Measurements from ENCODE around the gene EIF1AX. TPM values are rescaled to one million over a fixed set of nuclear protein-coding genes. Genes with fewer than 3 reads are reported as not detected.
"Not testable (repeated sequence)": the region's sequence is repeated elsewhere in the genome, so short reads cannot be mapped to it uniquely, and the experiment has no call there.

EIF1AX gene
- polyA plus RNA-seq, 4 donors = 95.9 to 131 (median 126) TPM

DNA sequence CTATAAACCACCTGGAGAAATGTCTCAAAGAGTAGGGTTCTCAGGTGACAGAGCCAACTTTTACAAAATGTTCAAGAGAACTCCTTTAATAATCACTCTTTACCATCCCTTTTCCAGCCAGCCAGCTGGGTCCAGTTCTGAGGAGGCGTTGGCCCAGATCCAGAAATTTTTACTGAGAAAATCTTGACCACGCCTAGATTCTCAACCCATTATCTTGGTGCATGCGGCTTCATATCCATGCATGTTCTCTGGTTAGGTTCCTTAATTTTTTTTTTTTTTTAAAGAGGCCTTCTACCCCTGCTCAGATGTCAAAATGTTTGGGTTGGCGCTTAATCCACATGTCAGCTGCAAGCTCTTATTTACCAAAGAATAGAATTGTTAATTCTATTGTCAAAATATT, 13.0 kb downstream of the EIF1AX start:
- no peak for DNase-seq (ENCODE audit: low read depth in 4 of 4, low spot score in 3 of 4)

DNA sequence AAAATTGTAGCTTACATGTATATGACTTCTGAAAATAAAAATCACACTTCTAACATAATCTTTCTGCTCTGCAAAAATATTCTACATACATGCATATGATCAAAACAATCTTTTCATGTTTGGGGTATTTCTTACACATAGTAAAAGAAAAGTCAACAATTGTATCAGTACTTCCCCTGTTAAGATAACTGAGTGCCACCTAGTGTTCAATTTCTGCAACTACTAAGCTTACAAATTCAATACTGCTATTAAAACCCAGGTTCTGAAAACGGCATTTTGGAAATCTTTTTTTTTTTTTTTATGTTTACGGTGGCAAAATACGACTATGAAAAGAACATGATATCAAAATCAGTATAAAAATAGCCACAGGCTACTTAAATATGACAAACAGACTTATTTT, 14.2 kb downstream of the EIF1AX start:
- not testable (repeated sequence) for DNase-seq (ENCODE audit: low read depth in 4 of 4, low spot score in 3 of 4)

DNA sequence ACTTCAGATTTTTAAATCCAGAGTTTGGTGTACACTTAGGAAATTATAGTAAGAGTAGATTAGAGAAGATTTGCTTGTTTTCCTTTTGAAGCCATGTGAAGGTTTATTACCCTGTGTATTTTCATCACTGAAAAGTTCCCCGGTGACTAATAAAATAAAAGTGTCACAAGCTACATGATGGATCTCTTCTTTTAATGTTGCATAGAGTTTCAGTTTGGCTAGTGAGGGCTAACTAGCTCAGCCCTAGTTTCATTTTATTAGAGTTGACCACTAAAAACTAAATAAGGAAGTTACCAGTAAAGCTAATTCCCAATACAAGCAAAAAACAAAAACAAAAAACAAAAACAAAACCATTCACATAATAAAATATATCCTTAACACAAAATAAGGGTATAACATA, 14.8 kb downstream of the EIF1AX start:
- not testable (repeated sequence) for DNase-seq (ENCODE audit: low read depth in 4 of 4, low spot score in 3 of 4)

GRCh38 chrX:20124964-20125363, 16.7 kb downstream of the EIF1AX start:
- no peak for DNase-seq (ENCODE audit: low read depth in 4 of 4, low spot score in 3 of 4)

- DNase-seq (ENCODE audit: low read depth in 4 of 4, low spot score in 3 of 4) = no peak
These were observed 23.4 kb downstream of the EIF1AX start for GRCh38 chrX:20118065-20118824.

GRCh38 chrX:20116577-20117240, 24.9 kb downstream of the EIF1AX start, which contains the start of gene MAP7D2:
TSS of gene MAP7D2 (minus strand) at chrX:20116907. CDS start at chrX:20116879, 28 bp downstream.
- no peak for DNase-seq (ENCODE audit: low read depth in 4 of 4, low spot score in 3 of 4)

DNA sequence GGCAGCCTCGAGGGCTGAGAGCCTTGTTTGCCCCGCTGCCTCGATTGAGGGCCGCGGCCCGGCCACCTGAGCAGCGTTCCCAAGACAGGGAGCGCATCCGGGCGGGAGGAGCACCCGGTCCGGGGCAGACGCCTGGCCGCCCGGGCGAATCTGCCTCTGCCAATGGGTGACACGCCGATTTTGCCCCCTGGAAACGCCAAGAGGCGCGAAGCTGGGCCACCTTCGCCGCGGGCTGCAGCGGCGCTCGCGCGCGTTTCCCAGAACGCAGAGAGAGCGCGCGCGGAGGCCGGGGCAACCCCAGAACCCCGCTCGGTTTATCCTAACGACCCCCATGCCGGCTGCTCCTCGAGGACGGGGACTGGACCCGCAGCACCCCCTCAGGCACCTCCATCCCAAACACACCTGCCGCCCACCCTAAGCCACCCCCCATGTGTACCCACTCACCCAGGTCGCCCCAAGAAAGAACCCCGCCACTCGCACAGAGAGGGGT, 25.5 kb downstream of the EIF1AX start:
- DNase-seq (ENCODE audit: low read depth in 4 of 4, low spot score in 3 of 4) = no peak

DNA sequence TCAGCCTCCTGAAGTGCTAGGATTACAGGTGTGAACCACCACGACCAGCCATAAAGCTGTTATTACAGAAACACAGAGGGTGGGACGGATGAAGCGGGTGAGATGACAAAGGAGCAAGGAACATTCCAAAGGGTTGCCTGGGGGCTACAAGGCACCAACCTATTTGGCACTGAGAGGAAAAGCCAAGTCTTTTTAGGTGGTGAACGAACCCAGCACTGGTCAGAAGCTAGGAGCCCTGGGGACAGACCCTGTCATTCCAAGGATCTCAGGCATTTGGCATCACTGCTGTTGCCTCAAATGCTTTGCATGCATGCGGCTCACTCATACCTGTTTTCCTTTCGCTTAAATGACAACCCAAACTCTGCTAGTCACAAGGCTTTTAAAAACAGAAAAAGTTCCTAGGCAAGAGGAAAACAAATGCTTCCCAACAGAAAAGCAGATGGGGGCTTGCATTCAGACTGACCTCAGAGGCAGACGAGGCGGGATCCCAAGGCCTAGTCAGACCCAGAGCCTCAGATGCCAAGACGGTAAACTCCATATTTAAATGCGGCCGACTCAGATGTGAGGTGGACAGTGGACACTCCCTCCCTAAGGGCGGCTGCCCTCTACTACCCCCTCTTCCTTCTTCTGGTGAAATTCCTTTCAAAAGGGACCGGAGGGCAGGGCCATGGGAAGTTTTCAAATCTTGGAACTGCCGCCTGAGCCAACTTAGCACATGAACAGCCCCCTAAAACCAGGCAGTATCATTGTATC, 29.4 kb downstream of the EIF1AX start:
- no peak for DNase-seq (ENCODE audit: low read depth in 4 of 4, low spot score in 3 of 4)

DNA sequence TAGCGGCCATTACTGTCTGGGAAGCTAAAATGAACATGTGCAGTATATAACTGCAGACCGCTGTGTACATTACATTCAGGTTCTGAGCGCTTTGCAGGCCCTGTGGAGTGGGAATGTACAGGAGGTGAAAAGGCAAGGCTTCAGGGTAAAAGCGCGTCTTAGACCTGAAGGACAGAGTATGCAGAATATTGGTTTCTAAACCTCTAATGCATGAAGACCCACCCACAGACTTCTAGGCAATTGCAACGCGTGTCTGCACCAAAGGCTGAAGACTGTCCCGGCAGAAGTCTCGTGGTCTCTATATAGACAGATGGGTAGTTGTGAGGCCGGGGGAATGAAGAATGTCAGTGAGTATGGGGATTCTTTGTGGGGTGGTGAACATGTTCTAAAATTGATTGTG, 30.4 kb downstream of the EIF1AX start:
- no peak for DNase-seq (ENCODE audit: low read depth in 4 of 4, low spot score in 3 of 4)

- no peak for DNase-seq (ENCODE audit: low read depth in 4 of 4, low spot score in 3 of 4)
These were observed 39.6 kb downstream of the EIF1AX start for GRCh38 chrX:20101934-20102581.

DNA sequence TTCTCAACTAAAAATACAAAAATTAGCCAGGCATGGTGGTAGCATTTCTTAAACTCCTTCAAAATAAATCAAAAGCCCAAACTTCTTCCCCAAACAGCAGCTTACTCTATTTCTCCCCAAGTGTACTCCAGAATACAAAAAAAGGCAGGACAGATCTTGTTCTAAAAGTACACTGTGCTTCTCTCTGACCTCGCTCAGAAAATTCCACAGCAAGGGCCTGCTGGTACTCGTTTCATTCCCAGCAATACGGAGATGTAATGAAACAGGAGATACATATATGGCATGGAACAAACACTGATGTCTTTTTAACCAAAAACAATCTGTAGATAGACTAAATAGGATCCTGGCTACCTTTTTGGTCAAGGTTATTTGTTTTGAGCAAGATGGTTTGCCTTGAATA, 50.1 kb downstream of the EIF1AX start:
- no peak for DNase-seq (ENCODE audit: low read depth in 4 of 4, low spot score in 3 of 4)

- no peak for DNase-seq (ENCODE audit: low read depth in 4 of 4, low spot score in 3 of 4)
These were observed 51.8 kb downstream of the EIF1AX start for GRCh38 chrX:20089845-20090244.

- no peak for DNase-seq (ENCODE audit: low read depth in 4 of 4, low spot score in 3 of 4)
These were observed 61.4 kb downstream of the EIF1AX start for GRCh38 chrX:20080277-20080676.

Other genes with a start within 250 kb of the EIF1AX start
- gene BCLAF3, start 150.8 kb downstream of the EIF1AX start, polyA plus RNA-seq (ENCODE audit: insufficient read length in 4 of 4) = 10 to 100 TPM; 10.5 to 16.0 (median 12.9) TPM
- 1 to 10 TPM; 3.1 to 4.2 (median 3.4) TPM for gene MAP7D2, start 24.9 kb downstream of the EIF1AX start, polyA plus RNA-seq (ENCODE audit: insufficient read length in 4 of 4)
- gene RPS6KA3, start 125.1 kb upstream of the EIF1AX start, polyA plus RNA-seq (ENCODE audit: insufficient read length in 4 of 4) = 10 to 100 TPM; 27.0 to 35.8 (median 34.1) TPM

Data from right renal pelvis (tissue), 4 donors.